ENCODE data around the gene WWTR1.

WWTR1 gene

DNA sequence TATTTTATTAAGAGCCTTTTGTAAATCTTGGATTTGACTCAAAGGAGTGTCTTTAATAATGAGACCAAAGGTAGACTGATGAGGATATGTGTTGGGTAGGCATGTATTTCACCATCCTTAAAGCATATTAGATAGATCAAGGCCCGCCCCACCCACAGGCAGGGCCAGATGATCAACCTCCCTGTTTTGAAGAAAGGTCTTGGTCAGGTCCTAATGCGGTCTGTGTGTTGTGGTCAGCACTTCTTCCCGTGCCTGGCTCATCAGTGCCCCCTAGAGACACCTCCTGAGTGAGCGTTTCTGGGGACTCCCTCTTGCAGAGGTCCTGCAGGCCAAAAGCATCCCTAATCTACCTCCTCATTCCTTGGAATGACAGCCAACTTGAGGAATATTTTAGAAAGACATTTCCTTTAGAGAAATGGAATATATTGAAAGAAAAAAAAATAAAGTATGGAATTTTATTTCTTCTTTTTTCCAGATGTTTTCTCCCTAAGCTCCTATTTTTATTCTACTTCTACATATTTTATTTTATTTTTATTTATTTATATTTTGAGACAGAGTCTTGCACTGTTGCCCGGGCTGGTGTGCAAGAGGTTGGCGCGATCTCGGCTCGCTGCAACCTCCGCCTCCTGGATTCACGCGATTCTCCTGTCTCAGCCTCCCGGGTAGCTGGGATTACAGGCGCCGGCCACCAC is 177.4 kb downstream of the WWTR1 start:
- Histone ChIP-seq H3K4me3 (ENCODE audit: low read depth, low read length) (no peak overlapping the region), H3K27me3 (replicated peaks) (no peaks in the 10 kb centered on the region), H3K36me3 (replicated peaks) (no peaks in the 10 kb centered on the region), H3K27ac (peak overlapping the region; percentile 45)
- TF ChIP-seq, protein P1, sequence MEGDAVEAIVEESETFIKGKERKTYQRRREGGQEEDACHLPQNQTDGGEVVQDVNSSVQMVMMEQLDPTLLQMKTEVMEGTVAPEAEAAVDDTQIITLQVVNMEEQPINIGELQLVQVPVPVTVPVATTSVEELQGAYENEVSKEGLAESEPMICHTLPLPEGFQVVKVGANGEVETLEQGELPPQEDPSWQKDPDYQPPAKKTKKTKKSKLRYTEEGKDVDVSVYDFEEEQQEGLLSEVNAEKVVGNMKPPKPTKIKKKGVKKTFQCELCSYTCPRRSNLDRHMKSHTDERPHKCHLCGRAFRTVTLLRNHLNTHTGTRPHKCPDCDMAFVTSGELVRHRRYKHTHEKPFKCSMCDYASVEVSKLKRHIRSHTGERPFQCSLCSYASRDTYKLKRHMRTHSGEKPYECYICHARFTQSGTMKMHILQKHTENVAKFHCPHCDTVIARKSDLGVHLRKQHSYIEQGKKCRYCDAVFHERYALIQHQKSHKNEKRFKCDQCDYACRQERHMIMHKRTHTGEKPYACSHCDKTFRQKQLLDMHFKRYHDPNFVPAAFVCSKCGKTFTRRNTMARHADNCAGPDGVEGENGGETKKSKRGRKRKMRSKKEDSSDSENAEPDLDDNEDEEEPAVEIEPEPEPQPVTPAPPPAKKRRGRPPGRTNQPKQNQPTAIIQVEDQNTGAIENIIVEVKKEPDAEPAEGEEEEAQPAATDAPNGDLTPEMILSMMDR (IDR thresholded peaks at IDR 0.05; ENCODE audit: low read depth, low read length, missing control alignments), result peak; percentile 97
- in situ Hi-C loops (cut with HindIII; ENCODE audit: low pct_ligation_motif_present, low sequenced_read_pairs), result no loop called here
- DNase-seq, result peak; percentile 92

DNA sequence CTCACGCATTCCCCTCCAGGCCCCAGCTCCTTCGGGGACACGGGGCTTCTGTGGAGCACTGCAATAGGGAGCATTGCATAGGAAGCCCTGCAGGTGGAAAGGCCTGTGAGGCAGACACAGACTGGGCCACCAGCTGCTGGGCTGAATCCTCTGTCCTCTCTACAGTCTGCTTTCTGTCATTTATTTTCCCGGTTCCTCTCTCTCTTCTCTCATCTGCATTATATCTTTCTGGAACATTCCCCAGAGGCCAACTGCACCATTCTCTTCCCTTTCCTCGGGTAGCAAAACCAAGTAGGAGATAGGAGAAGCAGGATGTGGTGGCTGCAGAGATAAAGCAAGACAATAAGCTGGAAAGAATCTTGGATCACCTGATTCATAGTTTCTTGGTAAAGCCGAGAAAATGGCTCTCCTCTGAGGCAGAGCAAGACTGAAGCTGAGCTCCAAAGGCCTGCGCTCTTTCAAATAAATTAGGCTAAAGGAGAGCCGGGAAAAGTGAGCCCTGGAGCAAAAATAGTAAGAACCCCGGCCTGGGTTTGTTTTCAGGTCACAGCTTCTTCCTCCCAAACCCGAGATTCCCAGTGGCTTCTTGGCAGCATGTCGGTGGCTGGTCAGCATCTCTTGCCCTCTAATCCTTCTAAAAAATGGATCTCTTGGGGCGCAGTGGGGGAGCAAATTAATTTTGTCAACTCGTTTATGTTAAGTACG is 178.1 kb downstream of the WWTR1 start:
- DNase-seq, result peak; percentile 67

GRCh38 chr3:149476225-149476624 is 181.6 kb downstream of the WWTR1 start:
- in situ Hi-C loops (cut with HindIII; ENCODE audit: low pct_ligation_motif_present, low sequenced_read_pairs), result no loop called here
- H3K36me3 ChIP-seq (replicated peaks), result no peaks in the 10 kb centered on the region

More for the DNA sequence above, 178.1 kb downstream of the WWTR1 start:
- Histone ChIP-seq H3K36me3 (replicated peaks) (no peaks in the 10 kb centered on the region), H3K4me3 (ENCODE audit: low read depth, low read length) (no peak overlapping the region), H3K27ac (peak overlapping the region; percentile 45), H3K27me3 (replicated peaks) (no peaks in the 10 kb centered on the region)
- in situ Hi-C loops (cut with HindIII; ENCODE audit: low pct_ligation_motif_present, low sequenced_read_pairs), result no loop called here
- TF ChIP-seq, protein P1 (IDR thresholded peaks at IDR 0.05; ENCODE audit: low read depth, low read length, missing control alignments), result no peak

GRCh38 chr3:149475451-149476060 is 182.3 kb downstream of the WWTR1 start:
- TF ChIP-seq, protein P1 (IDR thresholded peaks at IDR 0.05; ENCODE audit: low read depth, low read length, missing control alignments), result no peak
- no peak for DNase-seq
- Histone ChIP-seq H3K36me3 (replicated peaks) (no peaks in the 10 kb centered on the region), H3K27ac (no peak overlapping the region), H3K4me3 (ENCODE audit: low read depth, low read length) (no peak overlapping the region), H3K27me3 (replicated peaks) (no peaks in the 10 kb centered on the region)
- in situ Hi-C loops (cut with HindIII; ENCODE audit: low pct_ligation_motif_present, low sequenced_read_pairs), result no loop called here

More at GRCh38 chr3:149476225-149476624, 181.6 kb downstream of the WWTR1 start:
- Histone ChIP-seq H3K4me3 (ENCODE audit: low read depth, low read length) (no peak overlapping the region), H3K27ac (no peak overlapping the region), H3K27me3 (replicated peaks) (no peaks in the 10 kb centered on the region)
- TF ChIP-seq, protein P1 (IDR thresholded peaks at IDR 0.05; ENCODE audit: low read depth, low read length, missing control alignments), result no peak
- DNase-seq, result no peak

- peak within 1 kb of the TSS; percentile 55 for H3K27ac ChIP-seq
- DNase-seq, result no peak
These were observed 183.5 kb downstream of the WWTR1 start, which contains the start of gene TM4SF4 for GRCh38 chr3:149474250-149474817. TM4SF4 (plus strand) TSS chr3:149474697; CDS start chr3:149474878, 181 bp downstream.

More at GRCh38 chr3:149474250-149474817, 183.5 kb downstream of the WWTR1 start, which contains the start of gene TM4SF4:
- TF ChIP-seq, protein P1 (IDR thresholded peaks at IDR 0.05; ENCODE audit: low read depth, low read length, missing control alignments), result no peak
- in situ Hi-C loops (cut with HindIII; ENCODE audit: low pct_ligation_motif_present, low sequenced_read_pairs), result no loop called here
- Histone ChIP-seq H3K4me3 (ENCODE audit: low read depth, low read length) (no peak within 1 kb of the TSS), H3K27me3 (replicated peaks) (no peaks in the 10 kb centered on the region), H3K36me3 (replicated peaks) (no peaks in the 10 kb centered on the region)

Data from brain microvascular endothelial cell (primary cell).